AG10803 (cell line): ENCODE measurements around the gene FKBP4.

Experiments
- DNase-seq: peaks from one replicate; pipeline ENCODE4 v3.0.0; 2010; ENCODE audit warnings: low read depth
- H3K4me3 ChIP-seq: 2 replicates; pipeline ENCODE4 v1.5.1; 2011; ENCODE audit warnings: mild to moderate bottlenecking, low read length, control low read depth
- TF ChIP-seq, protein P1 (sequence below): conservative IDR thresholded peaks from 2 replicates; pipeline ENCODE4 v1.5.1; 2011; ENCODE audit warnings: mild to moderate bottlenecking, low read length, control low read depth, inconsistent platforms

The FKBP4 gene

GRCh38 chr12:2794191-2794735 is 507 bp upstream of the FKBP4 start:
- peak overlapping the region; percentile 88 for H3K4me3 ChIP-seq
- TF ChIP-seq, protein P1, sequence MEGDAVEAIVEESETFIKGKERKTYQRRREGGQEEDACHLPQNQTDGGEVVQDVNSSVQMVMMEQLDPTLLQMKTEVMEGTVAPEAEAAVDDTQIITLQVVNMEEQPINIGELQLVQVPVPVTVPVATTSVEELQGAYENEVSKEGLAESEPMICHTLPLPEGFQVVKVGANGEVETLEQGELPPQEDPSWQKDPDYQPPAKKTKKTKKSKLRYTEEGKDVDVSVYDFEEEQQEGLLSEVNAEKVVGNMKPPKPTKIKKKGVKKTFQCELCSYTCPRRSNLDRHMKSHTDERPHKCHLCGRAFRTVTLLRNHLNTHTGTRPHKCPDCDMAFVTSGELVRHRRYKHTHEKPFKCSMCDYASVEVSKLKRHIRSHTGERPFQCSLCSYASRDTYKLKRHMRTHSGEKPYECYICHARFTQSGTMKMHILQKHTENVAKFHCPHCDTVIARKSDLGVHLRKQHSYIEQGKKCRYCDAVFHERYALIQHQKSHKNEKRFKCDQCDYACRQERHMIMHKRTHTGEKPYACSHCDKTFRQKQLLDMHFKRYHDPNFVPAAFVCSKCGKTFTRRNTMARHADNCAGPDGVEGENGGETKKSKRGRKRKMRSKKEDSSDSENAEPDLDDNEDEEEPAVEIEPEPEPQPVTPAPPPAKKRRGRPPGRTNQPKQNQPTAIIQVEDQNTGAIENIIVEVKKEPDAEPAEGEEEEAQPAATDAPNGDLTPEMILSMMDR: no peak
- no peak for DNase-seq

DNA sequence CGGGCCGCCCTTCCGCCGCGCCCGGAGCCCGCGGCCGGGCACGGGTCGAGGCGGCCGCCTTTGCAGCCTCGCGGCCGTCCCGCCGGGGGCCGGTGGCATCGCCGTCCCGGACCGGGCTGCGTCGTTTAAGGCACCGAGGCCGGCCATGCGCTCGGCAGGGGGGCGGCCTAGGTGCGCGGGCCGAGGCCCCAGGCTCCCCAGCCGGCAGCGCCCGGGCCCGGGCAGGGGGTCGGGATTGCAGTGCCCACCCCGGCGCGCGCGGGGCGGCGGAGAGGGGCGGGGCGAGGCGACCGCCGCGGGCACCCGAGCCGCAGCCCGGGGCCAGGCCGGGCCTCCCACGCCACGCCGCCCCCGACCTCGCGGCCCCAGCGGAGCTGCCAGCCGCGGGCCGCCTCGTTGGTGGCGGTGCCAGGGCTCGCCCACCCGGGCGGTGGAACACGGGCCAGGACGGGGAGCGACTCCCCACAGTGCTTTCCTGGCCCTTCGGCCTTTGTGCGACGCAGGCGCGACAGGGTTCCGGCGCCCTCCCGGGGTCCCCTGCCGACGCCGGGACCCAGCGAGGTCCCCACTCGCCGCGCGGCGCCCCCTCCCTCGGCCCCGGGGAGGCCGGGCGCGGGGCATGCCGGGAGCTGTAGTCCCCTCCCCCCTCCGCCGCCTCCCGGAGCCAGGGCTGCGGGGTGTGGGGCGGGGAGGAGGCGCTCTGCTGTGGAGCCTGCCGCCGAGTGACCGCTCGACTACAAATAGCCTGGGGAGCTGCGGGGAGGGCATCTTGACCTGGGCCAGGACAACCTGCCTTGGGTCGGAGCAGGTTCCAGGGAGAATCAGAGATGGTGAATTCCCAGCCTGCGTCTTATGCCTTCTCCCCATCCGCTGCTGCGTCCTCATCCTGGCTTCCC is 769 bp downstream of the FKBP4 start:
- H3K4me3 ChIP-seq: peak overlapping the region; percentile 88
- TF ChIP-seq, protein P1: no peak
- DNase-seq: peak; percentile 46

- DNase-seq: no peak
- TF ChIP-seq, protein P1: no peak
- H3K4me3 ChIP-seq: peak overlapping the region; percentile 88
Measured at GRCh38 chr12:2796187-2796666, 1.5 kb downstream of the FKBP4 start.

GRCh38 chr12:2797721-2798418 is 3.1 kb downstream of the FKBP4 start:
- TF ChIP-seq, protein P1: no peak; the same call in 1 of the 2 replicates
- H3K4me3 ChIP-seq: no peak overlapping the region
- no peak for DNase-seq

DNA sequence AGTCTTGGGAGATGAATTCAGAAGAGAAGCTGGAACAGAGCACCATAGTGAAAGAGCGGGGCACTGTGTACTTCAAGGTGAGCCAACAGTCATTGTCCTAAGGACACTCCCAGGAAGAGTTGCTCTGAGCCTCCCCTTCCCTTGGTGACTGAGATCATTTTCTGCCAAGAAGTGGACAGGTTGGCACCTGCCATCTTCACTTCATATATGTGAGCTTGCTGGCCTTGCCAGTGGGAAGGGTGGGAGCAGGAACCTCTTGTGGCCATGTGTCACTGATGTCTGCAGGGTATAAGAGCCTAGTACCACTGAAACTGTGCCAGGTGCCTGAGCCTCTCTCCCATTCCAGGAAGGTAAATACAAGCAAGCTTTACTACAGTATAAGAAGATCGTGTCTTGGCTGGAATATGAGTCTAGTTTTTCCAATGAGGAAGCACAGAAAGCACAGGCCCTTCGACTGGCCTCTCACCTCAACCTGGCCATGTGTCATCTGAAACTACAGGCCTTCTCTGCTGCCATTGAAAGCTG is 5.3 kb downstream of the FKBP4 start:
- TF ChIP-seq, protein P1: no peak
- no peak overlapping the region for H3K4me3 ChIP-seq
- DNase-seq: no peak

- no peak for DNase-seq
- H3K4me3 ChIP-seq: no peak overlapping the region
- TF ChIP-seq, protein P1: no peak
Measured at GRCh38 chr12:2801044-2801783, 6.4 kb downstream of the FKBP4 start.
